ENCODE results near the gene PRDX4. TPM values are rescaled to one million over a fixed set of nuclear protein-coding genes. Genes with fewer than 3 reads are reported as not detected.

PRDX4 gene
- polyA plus RNA-seq, 2 of the 4 experiments (the other 2 are of a cell fraction) = 212 to 283 TPM

DNA sequence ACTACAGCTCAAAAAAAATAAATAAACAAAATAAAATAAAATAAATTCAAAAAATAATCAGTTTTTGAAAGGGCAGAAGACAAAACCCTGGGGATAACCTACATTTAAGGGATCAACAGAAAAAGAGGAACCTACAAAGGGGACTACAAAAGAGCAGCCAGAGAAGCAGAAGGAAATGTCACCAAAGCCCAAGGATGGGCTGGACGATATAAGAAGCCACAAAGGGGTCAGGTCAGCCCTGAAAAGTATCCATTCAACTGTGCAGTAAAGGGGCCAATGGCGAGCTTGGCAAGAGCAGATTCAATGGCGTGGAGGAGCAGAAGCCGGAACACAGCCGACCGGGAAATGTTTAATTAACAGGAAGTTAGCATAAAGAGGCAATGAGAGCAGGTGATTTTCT, 58.9 kb downstream of the PRDX4 start:
- POLR2A ChIA-PET = no interaction called here

DNA sequence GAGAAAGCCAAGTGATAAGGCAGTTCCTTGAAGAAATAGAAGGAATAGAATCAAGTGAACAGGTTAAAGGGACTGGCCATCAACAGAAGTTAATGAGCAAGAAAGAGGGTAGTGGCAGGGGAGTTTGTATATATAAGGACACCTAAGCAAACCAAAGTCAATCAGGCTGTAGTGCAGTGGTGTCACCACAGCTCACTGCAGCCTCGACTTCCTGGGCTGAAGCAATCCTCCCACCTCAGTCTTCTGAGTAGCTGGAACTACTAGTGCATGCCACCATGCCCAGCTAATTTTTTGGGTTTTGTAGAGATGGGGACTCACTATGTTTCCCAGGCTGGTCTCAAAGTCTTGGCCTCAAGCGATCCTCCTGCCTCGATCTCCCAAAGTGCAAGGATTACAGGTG, 59.9 kb downstream of the PRDX4 start:
- H3K4me1 ChIP-seq = no peaks in the 10 kb centered on the region
- no peaks in the 10 kb centered on the region for H3K9me3 ChIP-seq
- POLR2A ChIA-PET = no interaction called here
- no peak overlapping the region for H3K4me2 ChIP-seq
- TF ChIP-seq FOSB (CRISPR knock-in tag; IDR thresholded peaks at IDR 0.05) = no peak
- no peak for TF ChIP-seq RCOR1 (IDR thresholded peaks at IDR 0.05; ENCODE audit: low read depth, low read length)
- TF ChIP-seq MAZ (IDR thresholded peaks at IDR 0.05; ENCODE audit: borderline replicate concordance, low read depth, low read length) = no peak
- TF ChIP-seq, protein P1, sequence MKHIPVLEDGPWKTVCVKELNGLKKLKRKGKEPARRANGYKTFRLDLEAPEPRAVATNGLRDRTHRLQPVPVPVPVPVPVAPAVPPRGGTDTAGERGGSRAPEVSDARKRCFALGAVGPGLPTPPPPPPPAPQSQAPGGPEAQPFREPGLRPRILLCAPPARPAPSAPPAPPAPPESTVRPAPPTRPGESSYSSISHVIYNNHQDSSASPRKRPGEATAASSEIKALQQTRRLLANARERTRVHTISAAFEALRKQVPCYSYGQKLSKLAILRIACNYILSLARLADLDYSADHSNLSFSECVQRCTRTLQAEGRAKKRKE (CRISPR knock-in tag; IDR thresholded peaks at IDR 0.05; ENCODE audit: low read depth) = no peak
- TF ChIP-seq, protein P2, sequence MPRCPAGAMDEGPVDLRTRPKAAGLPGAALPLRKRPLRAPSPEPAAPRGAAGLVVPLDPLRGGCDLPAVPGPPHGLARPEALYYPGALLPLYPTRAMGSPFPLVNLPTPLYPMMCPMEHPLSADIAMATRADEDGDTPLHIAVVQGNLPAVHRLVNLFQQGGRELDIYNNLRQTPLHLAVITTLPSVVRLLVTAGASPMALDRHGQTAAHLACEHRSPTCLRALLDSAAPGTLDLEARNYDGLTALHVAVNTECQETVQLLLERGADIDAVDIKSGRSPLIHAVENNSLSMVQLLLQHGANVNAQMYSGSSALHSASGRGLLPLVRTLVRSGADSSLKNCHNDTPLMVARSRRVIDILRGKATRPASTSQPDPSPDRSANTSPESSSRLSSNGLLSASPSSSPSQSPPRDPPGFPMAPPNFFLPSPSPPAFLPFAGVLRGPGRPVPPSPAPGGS (IDR thresholded peaks at IDR 0.05) = no peak
- TF ChIP-seq, protein P3, sequence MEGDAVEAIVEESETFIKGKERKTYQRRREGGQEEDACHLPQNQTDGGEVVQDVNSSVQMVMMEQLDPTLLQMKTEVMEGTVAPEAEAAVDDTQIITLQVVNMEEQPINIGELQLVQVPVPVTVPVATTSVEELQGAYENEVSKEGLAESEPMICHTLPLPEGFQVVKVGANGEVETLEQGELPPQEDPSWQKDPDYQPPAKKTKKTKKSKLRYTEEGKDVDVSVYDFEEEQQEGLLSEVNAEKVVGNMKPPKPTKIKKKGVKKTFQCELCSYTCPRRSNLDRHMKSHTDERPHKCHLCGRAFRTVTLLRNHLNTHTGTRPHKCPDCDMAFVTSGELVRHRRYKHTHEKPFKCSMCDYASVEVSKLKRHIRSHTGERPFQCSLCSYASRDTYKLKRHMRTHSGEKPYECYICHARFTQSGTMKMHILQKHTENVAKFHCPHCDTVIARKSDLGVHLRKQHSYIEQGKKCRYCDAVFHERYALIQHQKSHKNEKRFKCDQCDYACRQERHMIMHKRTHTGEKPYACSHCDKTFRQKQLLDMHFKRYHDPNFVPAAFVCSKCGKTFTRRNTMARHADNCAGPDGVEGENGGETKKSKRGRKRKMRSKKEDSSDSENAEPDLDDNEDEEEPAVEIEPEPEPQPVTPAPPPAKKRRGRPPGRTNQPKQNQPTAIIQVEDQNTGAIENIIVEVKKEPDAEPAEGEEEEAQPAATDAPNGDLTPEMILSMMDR (IDR thresholded peaks at IDR 0.05) = no peak
- TF ChIP-seq HOXA7 (CRISPR knock-in tag; IDR thresholded peaks at IDR 0.05) = no peak
- no peak for TF ChIP-seq RARB (CRISPR knock-in tag; IDR thresholded peaks at IDR 0.05)
- TF ChIP-seq, protein P4, sequence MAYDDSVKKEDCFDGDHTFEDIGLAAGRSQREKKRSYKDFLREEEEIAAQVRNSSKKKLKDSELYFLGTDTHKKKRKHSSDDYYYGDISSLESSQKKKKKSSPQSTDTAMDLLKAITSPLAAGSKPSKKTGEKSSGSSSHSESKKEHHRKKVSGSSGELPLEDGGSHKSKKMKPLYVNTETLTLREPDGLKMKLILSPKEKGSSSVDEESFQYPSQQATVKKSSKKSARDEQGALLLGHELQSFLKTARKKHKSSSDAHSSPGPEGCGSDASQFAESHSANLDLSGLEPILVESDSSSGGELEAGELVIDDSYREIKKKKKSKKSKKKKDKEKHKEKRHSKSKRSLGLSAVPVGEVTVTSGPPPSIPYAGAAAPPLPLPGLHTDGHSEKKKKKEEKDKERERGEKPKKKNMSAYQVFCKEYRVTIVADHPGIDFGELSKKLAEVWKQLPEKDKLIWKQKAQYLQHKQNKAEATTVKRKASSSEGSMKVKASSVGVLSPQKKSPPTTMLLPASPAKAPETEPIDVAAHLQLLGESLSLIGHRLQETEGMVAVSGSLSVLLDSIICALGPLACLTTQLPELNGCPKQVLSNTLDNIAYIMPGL (CRISPR knock-in tag; IDR thresholded peaks at IDR 0.05; ENCODE audit: borderline replicate concordance) = no peak
- no peak for TF ChIP-seq HOXB5 (CRISPR knock-in tag; IDR thresholded peaks at IDR 0.05)
- no peak for TF ChIP-seq EHF (CRISPR knock-in tag; IDR thresholded peaks at IDR 0.05)
- 97% methylated on average over 3 of the region's 3 CpGs for WGBS (ENCODE audit: missing lambda C conversion rate)
- no peak for FAIRE-seq
- DNase-seq (ENCODE audit: low read depth in 1 of 2, low spot score in 1 of 2) = no peak
- CTCF ChIA-PET = interaction anchor here (1.0 kb wide), 1 partner anchor 30 kb away, joined by 3 read pairs; no protein-coding TSS in a partner anchor
- H3K27ac ChIP-seq = no peak overlapping the region
- ATAC-seq = no peak
- no peak overlapping the region for H3K4me3 ChIP-seq

More for the DNA sequence above, 58.9 kb downstream of the PRDX4 start:
- Histone ChIP-seq H3K9me3 (no peaks in the 10 kb centered on the region), H3K4me2 (no peak overlapping the region), H3K27ac (no peak overlapping the region), H3K4me3 (no peak overlapping the region), H3K4me1 (no peaks in the 10 kb centered on the region)
- FAIRE-seq = no peak
- CTCF ChIA-PET = interaction anchor here (1.5 kb wide), 1 partner anchor 176 kb away, joined by 3 read pairs; no protein-coding TSS in a partner anchor
- no peak for ATAC-seq
- WGBS (ENCODE audit: missing lambda C conversion rate) = 92% methylated on average over 6 of the region's 6 CpGs
- DNase-seq (ENCODE audit: low read depth in 1 of 2, low spot score in 1 of 2) = no peak
- TF ChIP-seq SREBF2 (IDR thresholded peaks at IDR 0.05) (no peak), CHD2 (IDR thresholded peaks at IDR 0.05; ENCODE audit: low read length, partially characterized antibody) (no peak), RAD21 (conservative IDR thresholded peaks at IDR 0.05 in 1 of 2, IDR thresholded peaks at IDR 0.05 in 1 of 2) (no peak), FOSL2 (IDR thresholded peaks at IDR 0.05) (no peak), FOSL2 (CRISPR knock-in tag; IDR thresholded peaks at IDR 0.05) (no peak), CHD4 (IDR thresholded peaks at IDR 0.05; ENCODE audit: borderline replicate concordance) (no peak), TFCP2L1 (CRISPR knock-in tag; IDR thresholded peaks at IDR 0.05) (no peak), JUN (IDR thresholded peaks at IDR 0.05) (no peak), NPAS2 (CRISPR knock-in tag; IDR thresholded peaks at IDR 0.05; ENCODE audit: borderline replicate concordance) (no peak), ZC3H11A (IDR thresholded peaks at IDR 0.05) (no peak), ZNF302 (CRISPR knock-in tag; IDR thresholded peaks at IDR 0.05) (no peak), CBX2 (IDR thresholded peaks at IDR 0.05; ENCODE audit: borderline replicate concordance, low read depth) (no peak), HEYL (CRISPR knock-in tag; IDR thresholded peaks at IDR 0.05) (no peak), RARB (CRISPR knock-in tag; IDR thresholded peaks at IDR 0.05) (no peak)
- TF ChIP-seq, protein P2 (IDR thresholded peaks at IDR 0.05) = no peak
- TF ChIP-seq, protein P3 (IDR thresholded peaks at IDR 0.05) = no peak
- TF ChIP-seq, protein P5, sequence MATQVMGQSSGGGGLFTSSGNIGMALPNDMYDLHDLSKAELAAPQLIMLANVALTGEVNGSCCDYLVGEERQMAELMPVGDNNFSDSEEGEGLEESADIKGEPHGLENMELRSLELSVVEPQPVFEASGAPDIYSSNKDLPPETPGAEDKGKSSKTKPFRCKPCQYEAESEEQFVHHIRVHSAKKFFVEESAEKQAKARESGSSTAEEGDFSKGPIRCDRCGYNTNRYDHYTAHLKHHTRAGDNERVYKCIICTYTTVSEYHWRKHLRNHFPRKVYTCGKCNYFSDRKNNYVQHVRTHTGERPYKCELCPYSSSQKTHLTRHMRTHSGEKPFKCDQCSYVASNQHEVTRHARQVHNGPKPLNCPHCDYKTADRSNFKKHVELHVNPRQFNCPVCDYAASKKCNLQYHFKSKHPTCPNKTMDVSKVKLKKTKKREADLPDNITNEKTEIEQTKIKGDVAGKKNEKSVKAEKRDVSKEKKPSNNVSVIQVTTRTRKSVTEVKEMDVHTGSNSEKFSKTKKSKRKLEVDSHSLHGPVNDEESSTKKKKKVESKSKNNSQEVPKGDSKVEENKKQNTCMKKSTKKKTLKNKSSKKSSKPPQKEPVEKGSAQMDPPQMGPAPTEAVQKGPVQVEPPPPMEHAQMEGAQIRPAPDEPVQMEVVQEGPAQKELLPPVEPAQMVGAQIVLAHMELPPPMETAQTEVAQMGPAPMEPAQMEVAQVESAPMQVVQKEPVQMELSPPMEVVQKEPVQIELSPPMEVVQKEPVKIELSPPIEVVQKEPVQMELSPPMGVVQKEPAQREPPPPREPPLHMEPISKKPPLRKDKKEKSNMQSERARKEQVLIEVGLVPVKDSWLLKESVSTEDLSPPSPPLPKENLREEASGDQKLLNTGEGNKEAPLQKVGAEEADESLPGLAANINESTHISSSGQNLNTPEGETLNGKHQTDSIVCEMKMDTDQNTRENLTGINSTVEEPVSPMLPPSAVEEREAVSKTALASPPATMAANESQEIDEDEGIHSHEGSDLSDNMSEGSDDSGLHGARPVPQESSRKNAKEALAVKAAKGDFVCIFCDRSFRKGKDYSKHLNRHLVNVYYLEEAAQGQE (IDR thresholded peaks at IDR 0.05) = no peak
